OCI-LY3 (cell line): ENCODE results near the gene TNIP1.

Experiments used
- H2AFZ ChIP-seq: fragments of 200-600, 300-600 bp; shearing (Covaris generic); 2 replicates; pipeline ENCODE4 v1.6.0; 2014; ENCODE audit warnings: antibody characterized with exemption, low read depth, low read length
- H3K27ac ChIP-seq: fragments of 200-600, 300-600 bp; sonication (generic); 2 replicates; pipeline ENCODE4 v1.5.1; 2014; ENCODE audit warnings: mild to moderate bottlenecking, low read length, moderate library complexity, mixed read lengths
- H3K27me3 ChIP-seq: fragments of 200-600, 300-600 bp; sonication (generic); 2 replicates; pipeline ENCODE4 v1.6.1; 2014; ENCODE audit warnings: low read depth, low read length, mixed read lengths
- H3K36me3 ChIP-seq: fragments of 200-600, 300-600 bp; sonication (generic); replicated peaks from 2 replicates; pipeline ENCODE3; 2014; ENCODE audit warnings: low read depth, low read length, mixed read lengths
- H3K4me1 ChIP-seq: fragments of 300-600, 200-600 bp; sonication (generic); 2 replicates; pipeline ENCODE4 v1.6.1; 2014; ENCODE audit warnings: low read length, mixed read lengths
- H3K4me2 ChIP-seq: fragments of 200-600, 300-600 bp; sonication (generic); 2 replicates; pipeline ENCODE4 v1.6.1; 2014; ENCODE audit warnings: low read length, mixed read lengths
- H3K4me3 ChIP-seq: fragments of 300-600, 200-600 bp; sonication (generic); 2 replicates; pipeline ENCODE4 v1.5.1; 2014; ENCODE audit warnings: antibody characterized with exemption, mild to moderate bottlenecking, low read length, moderate library complexity
- H3K79me2 ChIP-seq: fragments of 300-600, 200-600 bp; shearing (Covaris generic); 2 replicates; pipeline ENCODE4 v1.6.1; 2014; ENCODE audit warnings: mild to moderate bottlenecking, low read length, mixed read lengths
- H3K9ac ChIP-seq: fragments of 300-600, 200-600 bp; shearing (Covaris generic); 2 replicates; pipeline ENCODE4 v1.6.0; 2014; ENCODE audit warnings: mild to moderate bottlenecking, low read length, moderate library complexity
- H3K9me3 ChIP-seq: fragments of 200-600, 300-600 bp; shearing (Covaris generic); 2 replicates; pipeline ENCODE4 v1.6.1; 2014; ENCODE audit warnings: low read length, mixed read lengths; ENCODE audit not compliant: insufficient read depth
- H4K20me1 ChIP-seq: fragments of 200-600, 300-600 bp; sonication (generic); 2 replicates; pipeline ENCODE4 v1.6.1; 2016; ENCODE audit warnings: low read length, mixed read lengths; ENCODE audit not compliant: insufficient read depth
- EZH2phosphoT487 ChIP-seq: fragments of 200-600 bp; shearing (Covaris generic); IDR thresholded peaks from 2 replicates; pipeline ENCODE4 v1.6.1; 2018; ENCODE audit warnings: antibody characterized with exemption, mixed run types, low read depth
- TF ChIP-seq, protein P1 (sequence below): fragments of 200-600, 300-600 bp; sonication (generic); IDR thresholded peaks from 2 replicates; pipeline ENCODE4 v1.5.1; 2014; ENCODE audit warnings: antibody characterized with exemption, low read length, low read depth

TNIP1 gene

DNA sequence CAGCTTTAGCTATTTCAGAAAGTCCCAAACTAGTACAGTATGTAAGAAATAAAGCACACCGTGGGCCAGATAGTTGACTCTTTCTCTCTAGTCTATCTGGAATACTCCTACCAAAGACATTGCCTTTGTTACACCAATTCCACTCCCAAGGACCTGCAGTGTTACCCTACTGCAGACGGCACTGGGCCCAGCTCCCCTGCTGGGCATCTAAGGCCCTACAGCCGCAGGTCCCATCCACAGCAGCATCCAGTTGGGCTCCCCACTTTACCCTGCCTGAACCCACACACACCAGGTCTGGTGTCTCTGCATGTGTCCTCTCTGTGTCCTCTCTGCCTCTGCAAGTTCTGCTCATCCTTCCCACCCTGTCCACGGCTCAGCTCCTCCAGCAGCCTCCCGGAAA is 22.5 kb downstream of the TNIP1 start:
- H3K36me3 ChIP-seq: peaks cover 81% of the 10 kb centered on the region
- no peak for TF ChIP-seq EZH2phosphoT487
- TF ChIP-seq, protein P1, sequence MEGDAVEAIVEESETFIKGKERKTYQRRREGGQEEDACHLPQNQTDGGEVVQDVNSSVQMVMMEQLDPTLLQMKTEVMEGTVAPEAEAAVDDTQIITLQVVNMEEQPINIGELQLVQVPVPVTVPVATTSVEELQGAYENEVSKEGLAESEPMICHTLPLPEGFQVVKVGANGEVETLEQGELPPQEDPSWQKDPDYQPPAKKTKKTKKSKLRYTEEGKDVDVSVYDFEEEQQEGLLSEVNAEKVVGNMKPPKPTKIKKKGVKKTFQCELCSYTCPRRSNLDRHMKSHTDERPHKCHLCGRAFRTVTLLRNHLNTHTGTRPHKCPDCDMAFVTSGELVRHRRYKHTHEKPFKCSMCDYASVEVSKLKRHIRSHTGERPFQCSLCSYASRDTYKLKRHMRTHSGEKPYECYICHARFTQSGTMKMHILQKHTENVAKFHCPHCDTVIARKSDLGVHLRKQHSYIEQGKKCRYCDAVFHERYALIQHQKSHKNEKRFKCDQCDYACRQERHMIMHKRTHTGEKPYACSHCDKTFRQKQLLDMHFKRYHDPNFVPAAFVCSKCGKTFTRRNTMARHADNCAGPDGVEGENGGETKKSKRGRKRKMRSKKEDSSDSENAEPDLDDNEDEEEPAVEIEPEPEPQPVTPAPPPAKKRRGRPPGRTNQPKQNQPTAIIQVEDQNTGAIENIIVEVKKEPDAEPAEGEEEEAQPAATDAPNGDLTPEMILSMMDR: no peak
- no peaks in the 10 kb centered on the region for H3K27me3 ChIP-seq
- peaks cover 71% of the 10 kb centered on the region for H3K79me2 ChIP-seq
- H4K20me1 ChIP-seq: peaks cover 37% of the 10 kb centered on the region
- no peaks in the 10 kb centered on the region for H3K9me3 ChIP-seq
- peaks cover 57% of the 10 kb centered on the region for H3K4me1 ChIP-seq
- no peak overlapping the region for H3K4me3 ChIP-seq
- H3K4me2 ChIP-seq: peak overlapping the region; percentile 61; the same call in 1 of the 2 replicates
- peak overlapping the region; percentile 62 for H3K9ac ChIP-seq
- no peak overlapping the region for H2AFZ ChIP-seq
- peak overlapping the region; percentile 99 for H3K27ac ChIP-seq

DNA sequence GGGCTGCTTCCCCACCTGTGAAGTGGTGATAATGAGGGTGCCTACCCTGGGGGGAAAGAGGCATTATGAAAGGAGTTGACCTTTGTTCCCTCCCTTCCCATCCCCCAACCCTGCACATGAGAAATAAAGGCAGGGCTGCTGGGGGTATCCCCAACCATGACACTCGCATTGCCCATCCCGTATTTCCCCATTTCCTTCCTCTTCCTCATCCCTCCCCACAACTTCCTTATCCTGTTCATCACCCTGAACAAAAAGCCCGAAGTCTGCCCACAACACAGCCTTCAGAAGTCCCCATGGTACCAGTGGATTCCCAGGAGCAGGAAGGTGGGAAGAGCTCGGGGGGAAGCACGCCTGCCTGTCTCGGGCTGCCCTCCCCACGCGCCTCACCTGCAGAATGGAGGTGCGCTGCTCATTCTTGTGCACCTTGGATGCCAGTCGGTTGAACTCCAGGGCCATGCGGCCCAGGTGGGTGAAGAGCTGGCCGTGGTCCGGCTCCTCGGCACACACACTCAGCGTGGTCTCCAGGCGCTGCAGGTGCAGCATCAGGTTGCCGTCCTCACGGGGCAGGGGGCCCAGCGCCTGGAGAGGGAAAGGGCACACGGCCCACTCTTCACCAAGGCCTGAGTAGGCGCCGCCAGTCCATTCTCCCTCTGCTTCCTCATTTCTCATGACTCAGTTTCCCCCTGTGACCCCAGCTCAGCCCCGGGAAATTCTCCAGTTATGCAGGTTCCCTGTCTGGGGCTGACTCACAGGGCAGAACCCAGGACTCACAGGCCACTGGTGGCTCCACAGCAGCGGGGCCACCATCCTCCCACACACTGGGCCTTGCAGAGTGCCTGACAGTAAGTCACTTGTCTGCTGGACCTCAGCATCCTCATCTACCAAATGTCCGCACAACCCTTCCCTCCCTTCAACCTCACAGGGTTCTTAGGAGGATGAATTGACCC is 24.2 kb downstream of the TNIP1 start:
- Histone ChIP-seq H3K36me3 (peaks cover 70% of the 10 kb centered on the region), H2AFZ (no peak overlapping the region), H3K27ac (no peak overlapping the region), H3K27me3 (no peaks in the 10 kb centered on the region), H3K9ac (no peak overlapping the region), H3K4me3 (no peak overlapping the region), H3K79me2 (peaks cover 55% of the 10 kb centered on the region), H3K9me3 (no peaks in the 10 kb centered on the region), H3K4me1 (peaks cover 44% of the 10 kb centered on the region), H4K20me1 (peaks cover 40% of the 10 kb centered on the region), H3K4me2 (no peak overlapping the region)
- TF ChIP-seq, protein P1: no peak
- TF ChIP-seq EZH2phosphoT487: no peak

DNA sequence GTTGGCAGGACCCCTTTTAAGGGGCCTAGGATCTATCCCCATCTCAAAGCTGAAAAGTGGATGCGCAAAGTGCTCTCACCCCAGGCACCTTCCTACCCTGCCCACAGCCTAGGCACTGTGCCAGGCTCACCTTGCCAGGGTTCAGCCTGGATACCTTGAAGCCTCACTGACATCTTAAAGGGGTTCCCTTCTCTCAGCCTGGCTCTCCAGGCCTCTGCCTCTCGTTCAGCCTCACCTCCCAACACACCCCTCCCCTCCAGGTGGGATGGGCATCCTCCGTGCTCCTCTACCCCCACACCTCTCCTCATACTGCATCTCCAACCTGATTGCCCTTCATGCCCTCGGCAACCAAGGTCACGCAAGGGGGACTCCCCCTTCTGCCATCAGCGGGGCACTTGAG is 25.5 kb downstream of the TNIP1 start:
- no peak overlapping the region for H3K27ac ChIP-seq
- peaks cover 31% of the 10 kb centered on the region for H3K4me1 ChIP-seq
- H3K4me3 ChIP-seq: no peak overlapping the region
- no peak overlapping the region for H2AFZ ChIP-seq
- no peaks in the 10 kb centered on the region for H3K9me3 ChIP-seq
- H3K36me3 ChIP-seq: peaks cover 66% of the 10 kb centered on the region
- H3K9ac ChIP-seq: no peak overlapping the region
- peaks cover 47% of the 10 kb centered on the region for H3K79me2 ChIP-seq
- TF ChIP-seq, protein P1: no peak
- no peak for TF ChIP-seq EZH2phosphoT487
- H4K20me1 ChIP-seq: peaks cover 45% of the 10 kb centered on the region
- H3K27me3 ChIP-seq: no peaks in the 10 kb centered on the region
- H3K4me2 ChIP-seq: no peak overlapping the region

DNA sequence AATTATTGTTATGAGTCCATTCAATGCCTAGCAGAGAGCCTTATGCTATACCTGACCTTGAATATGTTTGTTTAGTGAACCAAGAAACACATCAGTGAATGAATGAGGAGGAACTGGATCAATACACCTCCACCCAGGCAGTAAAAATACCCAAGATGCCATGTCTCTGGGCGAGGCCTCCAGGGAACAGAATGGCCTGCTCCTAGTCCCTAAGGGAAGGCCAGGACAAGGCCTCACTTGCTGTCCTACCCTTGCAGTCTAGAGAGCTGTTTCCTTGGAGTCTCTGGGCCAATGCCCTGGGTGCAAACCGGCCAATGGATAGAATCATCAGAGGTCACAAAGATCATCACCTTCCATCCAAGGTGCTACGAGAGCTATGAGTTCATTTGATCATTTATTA is 26.1 kb downstream of the TNIP1 start:
- Histone ChIP-seq H3K4me3 (no peak overlapping the region), H3K27me3 (no peaks in the 10 kb centered on the region), H3K9ac (no peak overlapping the region), H3K9me3 (no peaks in the 10 kb centered on the region), H2AFZ (no peak overlapping the region), H4K20me1 (peaks cover 45% of the 10 kb centered on the region), H3K36me3 (peaks cover 69% of the 10 kb centered on the region), H3K4me1 (peaks cover 26% of the 10 kb centered on the region), H3K4me2 (no peak overlapping the region), H3K27ac (no peak overlapping the region), H3K79me2 (peaks cover 47% of the 10 kb centered on the region)
- TF ChIP-seq EZH2phosphoT487: no peak
- TF ChIP-seq, protein P1: no peak
